HepG2 (cell line): Measurements from ENCODE around the gene OARD1. TPM values are rescaled to one million over a fixed set of nuclear protein-coding genes. Genes with fewer than 3 reads are reported as not detected.

ENCODE experiments used
- CHD4 ChIP-seq: fragments of 200-600 bp; sonication (generic); IDR thresholded peaks from 2 replicates; pipeline ENCODE4 v1.7.0; 2017; ENCODE audit warnings: mild to moderate bottlenecking, low read length, borderline replicate concordance
- FOXA3 ChIP-seq: IDR thresholded peaks from 2 replicates; pipeline ENCODE4 v1.6.1; 2016; ENCODE audit warnings: missing genetic modification reagents, missing compliant biosample characterization
- RBAK ChIP-seq: sonication (generic); formaldehyde crosslinking; IDR thresholded peaks from 2 replicates; pipeline ENCODE4 v1.5.1; 2020; ENCODE audit warnings: mild to moderate bottlenecking, missing genetic modification reagents
- SNAPC4 ChIP-seq: sonication (generic); formaldehyde crosslinking; IDR thresholded peaks from 2 replicates; pipeline ENCODE4 v1.4.0; 2020; ENCODE audit warnings: mild to moderate bottlenecking, missing genetic modification reagents
- ZKSCAN1 ChIP-seq: fragments of 150-350 bp; IDR thresholded peaks from 2 replicates; pipeline ENCODE4 v1.6.1; 2014; ENCODE audit warnings: low read length
- ZMAT3 ChIP-seq: sonication (generic); formaldehyde crosslinking; conservative IDR thresholded peaks from 2 replicates; pipeline ENCODE4 v1.7.0; 2021; ENCODE audit warnings: missing genetic modification reagents
- ZNF143 ChIP-seq: sonication (generic); formaldehyde crosslinking; IDR thresholded peaks from 2 replicates; pipeline ENCODE4 v1.4.0; 2020; ENCODE audit warnings: missing genetic modification reagents
- ZNF629 ChIP-seq: sonication (generic); formaldehyde crosslinking; conservative IDR thresholded peaks from 2 replicates; pipeline ENCODE4 v1.5.0; 2020; ENCODE audit warnings: missing genetic modification reagents
- ZNF83 ChIP-seq: sonication (generic); formaldehyde crosslinking; IDR thresholded peaks from 2 replicates; pipeline ENCODE4 v1.4.0; 2020; ENCODE audit warnings: missing genetic modification reagents, mild to moderate bottlenecking, borderline replicate concordance
- ZSCAN9 ChIP-seq: IDR thresholded peaks from 2 replicates; pipeline ENCODE4 v1.6.1; 2016; ENCODE audit warnings: borderline replicate concordance
- polyA plus RNA-seq, 8 experiments: library from polyadenylated mRNA; depleted of rRNA in 3 of 8; stranded (reverse) in 7 of 8; unstranded in 1 of 8; fragments of >200 nt; fragmentation: Illumina TruSeq in 4 of 8; extraction: Trizol in 4 of 8; gene quantifications; 2 replicates each; pipeline versions ENCODE4 v1.2.1 to v1.2.3, GENCODE V29; 2011 to 2016; ENCODE audit warnings: low read depth in 4 of 8, missing spikeins in 1 of 8, mixed read lengths in 1 of 8; ENCODE audit not compliant: insufficient read depth in 1 of 8
- total RNA-seq, 5 experiments: library from RNA; depleted of rRNA; stranded (reverse); fragments of >200 nt; fragmentation: Illumina TruSeq; extraction: Trizol; gene quantifications; 2 replicates each; pipeline ENCODE4 v1.2.3, GENCODE V29; 2016; ENCODE audit warnings: low read depth in 1 of 5
- TF ChIP-seq, protein P1 (sequence below): sonication (generic); formaldehyde crosslinking; IDR thresholded peaks from one replicate; pipeline ENCODE4 v1.5.1; 2020; ENCODE audit warnings: mild to moderate bottlenecking, missing genetic modification reagents; ENCODE audit errors: not compliant biosample characterization
- TF ChIP-seq, protein P2 (sequence below): sonication (generic); formaldehyde crosslinking; conservative IDR thresholded peaks from 2 replicates; pipeline ENCODE4 v1.4.0; 2020; ENCODE audit warnings: missing genetic modification reagents

Gene OARD1
- total and polyA plus RNA-seq, 2 of the 13 experiments (the other 11 are each of a cell fraction or from before 2014, with no cell fraction given), result 18.4 to 49.0 TPM

GRCh38 chr6:41040101-41040939, 31.8 kb downstream of the OARD1 start (continued):
- TF ChIP-seq, protein P1, sequence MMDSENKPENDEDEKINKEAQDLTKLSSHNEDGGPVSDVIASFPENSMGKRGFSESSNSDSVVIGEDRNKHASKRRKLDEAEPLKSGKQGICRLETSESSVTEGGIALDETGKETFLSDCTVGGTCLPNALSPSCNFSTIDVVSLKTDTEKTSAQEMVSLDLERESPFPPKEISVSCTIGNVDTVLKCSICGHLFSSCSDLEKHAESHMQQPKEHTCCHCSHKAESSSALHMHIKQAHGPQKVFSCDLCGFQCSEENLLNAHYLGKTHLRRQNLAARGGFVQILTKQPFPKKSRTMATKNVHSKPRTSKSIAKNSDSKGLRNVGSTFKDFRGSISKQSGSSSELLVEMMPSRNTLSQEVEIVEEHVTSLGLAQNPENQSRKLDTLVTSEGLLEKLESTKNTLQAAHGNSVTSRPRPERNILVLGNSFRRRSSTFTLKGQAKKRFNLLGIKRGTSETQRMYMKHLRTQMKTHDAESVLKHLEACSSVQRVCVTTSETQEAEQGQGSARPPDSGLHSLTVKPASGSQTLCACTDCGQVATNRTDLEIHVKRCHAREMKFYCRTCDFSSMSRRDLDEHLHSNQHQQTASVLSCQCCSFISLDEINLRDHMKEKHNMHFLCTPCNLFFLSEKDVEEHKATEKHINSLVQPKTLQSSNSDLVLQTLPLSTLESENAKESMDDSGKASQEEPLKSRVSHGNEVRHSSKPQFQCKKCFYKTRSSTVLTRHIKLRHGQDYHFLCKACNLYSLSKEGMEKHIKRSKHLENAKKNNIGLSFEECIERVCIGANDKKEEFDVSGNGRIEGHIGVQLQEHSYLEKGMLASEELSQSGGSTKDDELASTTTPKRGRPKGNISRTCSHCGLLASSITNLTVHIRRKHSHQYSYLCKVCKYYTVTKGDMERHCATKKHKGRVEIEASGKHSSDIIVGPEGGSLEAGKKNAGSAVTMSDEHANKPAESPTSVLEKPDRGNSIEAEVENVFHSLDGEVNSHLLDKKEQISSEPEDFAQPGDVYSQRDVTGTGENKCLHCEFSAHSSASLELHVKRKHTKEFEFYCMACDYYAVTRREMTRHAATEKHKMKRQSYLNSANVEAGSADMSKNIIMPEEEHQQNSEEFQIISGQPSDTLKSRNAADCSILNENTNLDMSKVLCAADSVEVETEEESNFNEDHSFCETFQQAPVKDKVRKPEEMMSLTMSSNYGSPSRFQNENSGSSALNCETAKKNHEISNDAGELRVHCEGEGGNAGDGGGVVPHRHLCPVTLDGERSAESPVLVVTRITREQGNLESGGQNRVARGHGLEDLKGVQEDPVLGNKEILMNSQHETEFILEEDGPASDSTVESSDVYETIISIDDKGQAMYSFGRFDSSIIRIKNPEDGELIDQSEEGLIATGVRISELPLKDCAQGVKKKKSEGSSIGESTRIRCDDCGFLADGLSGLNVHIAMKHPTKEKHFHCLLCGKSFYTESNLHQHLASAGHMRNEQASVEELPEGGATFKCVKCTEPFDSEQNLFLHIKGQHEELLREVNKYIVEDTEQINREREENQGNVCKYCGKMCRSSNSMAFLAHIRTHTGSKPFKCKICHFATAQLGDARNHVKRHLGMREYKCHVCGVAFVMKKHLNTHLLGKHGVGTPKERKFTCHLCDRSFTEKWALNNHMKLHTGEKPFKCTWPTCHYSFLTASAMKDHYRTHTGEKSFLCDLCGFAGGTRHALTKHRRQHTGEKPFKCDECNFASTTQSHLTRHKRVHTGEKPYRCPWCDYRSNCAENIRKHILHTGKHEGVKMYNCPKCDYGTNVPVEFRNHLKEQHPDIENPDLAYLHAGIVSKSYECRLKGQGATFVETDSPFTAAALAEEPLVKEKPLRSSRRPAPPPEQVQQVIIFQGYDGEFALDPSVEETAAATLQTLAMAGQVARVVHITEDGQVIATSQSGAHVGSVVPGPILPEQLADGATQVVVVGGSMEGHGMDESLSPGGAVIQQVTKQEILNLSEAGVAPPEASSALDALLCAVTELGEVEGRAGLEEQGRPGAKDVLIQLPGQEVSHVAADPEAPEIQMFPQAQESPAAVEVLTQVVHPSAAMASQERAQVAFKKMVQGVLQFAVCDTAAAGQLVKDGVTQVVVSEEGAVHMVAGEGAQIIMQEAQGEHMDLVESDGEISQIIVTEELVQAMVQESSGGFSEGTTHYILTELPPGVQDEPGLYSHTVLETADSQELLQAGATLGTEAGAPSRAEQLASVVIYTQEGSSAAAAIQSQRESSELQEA (CRISPR knock-in tag), result no peak
- TF ChIP-seq ZNF83, result peak; percentile 54; the same call in 1 of the 2 replicates
- TF ChIP-seq ZSCAN9, result peak; percentile 86; the same call in 1 of the 2 replicates
- peak; percentile 74; the same call in 1 of the 2 replicates for TF ChIP-seq CHD4
- peak; percentile 70 for TF ChIP-seq FOXA3 (CRISPR knock-in tag)
- TF ChIP-seq, protein P2, sequence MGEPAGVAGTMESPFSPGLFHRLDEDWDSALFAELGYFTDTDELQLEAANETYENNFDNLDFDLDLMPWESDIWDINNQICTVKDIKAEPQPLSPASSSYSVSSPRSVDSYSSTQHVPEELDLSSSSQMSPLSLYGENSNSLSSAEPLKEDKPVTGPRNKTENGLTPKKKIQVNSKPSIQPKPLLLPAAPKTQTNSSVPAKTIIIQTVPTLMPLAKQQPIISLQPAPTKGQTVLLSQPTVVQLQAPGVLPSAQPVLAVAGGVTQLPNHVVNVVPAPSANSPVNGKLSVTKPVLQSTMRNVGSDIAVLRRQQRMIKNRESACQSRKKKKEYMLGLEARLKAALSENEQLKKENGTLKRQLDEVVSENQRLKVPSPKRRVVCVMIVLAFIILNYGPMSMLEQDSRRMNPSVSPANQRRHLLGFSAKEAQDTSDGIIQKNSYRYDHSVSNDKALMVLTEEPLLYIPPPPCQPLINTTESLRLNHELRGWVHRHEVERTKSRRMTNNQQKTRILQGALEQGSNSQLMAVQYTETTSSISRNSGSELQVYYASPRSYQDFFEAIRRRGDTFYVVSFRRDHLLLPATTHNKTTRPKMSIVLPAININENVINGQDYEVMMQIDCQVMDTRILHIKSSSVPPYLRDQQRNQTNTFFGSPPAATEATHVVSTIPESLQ (CRISPR knock-in tag), result no peak
- peak; percentile 79 for TF ChIP-seq ZMAT3 (CRISPR knock-in tag)
- TF ChIP-seq SNAPC4 (CRISPR knock-in tag), result no peak
- TF ChIP-seq ZKSCAN1, result no peak
- no peak for TF ChIP-seq RBAK (CRISPR knock-in tag)
- TF ChIP-seq ZNF143, result no peak
- peak; percentile 17; the same call in 1 of the 2 replicates for TF ChIP-seq ZNF629 (CRISPR knock-in tag)
